Effector memory CD4-positive, alpha-beta T cell (primary cell): ENCODE results near the gene MUC5AC.
"Not testable (repeated sequence)": the region's sequence is repeated elsewhere in the genome, so short reads cannot be mapped to it uniquely, and the experiment has no call there.

Source experiments
- DNase-seq, 3 donors: peaks; one replicate each; pipeline ENCODE4 v3.0.0-alpha.2; 2020
- H3K27ac ChIP-seq: 2 replicates; pipeline ENCODE4 v1.7.0; 2013; ENCODE audit warnings: mild to moderate bottlenecking, low read length, moderate library complexity; ENCODE audit not compliant: insufficient read depth, poor library complexity, severe bottlenecking
- H3K27me3 ChIP-seq: replicated peaks from 2 replicates; pipeline ENCODE4 v1.7.0; 2013; ENCODE audit warnings: mild to moderate bottlenecking, low read length; ENCODE audit not compliant: insufficient read depth, control insufficient read depth, poor library complexity, severe bottlenecking
- H3K36me3 ChIP-seq: 2 replicates; pipeline ENCODE4 v1.7.0; 2013; ENCODE audit warnings: mild to moderate bottlenecking, low read length, moderate library complexity; ENCODE audit not compliant: control insufficient read depth, insufficient read depth
- H3K4me1 ChIP-seq: 2 replicates; pipeline ENCODE4 v1.7.0; 2013; ENCODE audit warnings: low read length, mild to moderate bottlenecking; ENCODE audit not compliant: control insufficient read depth, insufficient read depth, poor library complexity, severe bottlenecking
- H3K4me3 ChIP-seq: 2 replicates; pipeline ENCODE4 v1.7.0; 2013; ENCODE audit warnings: low read length, low read depth, mild to moderate bottlenecking; ENCODE audit not compliant: insufficient read depth, poor library complexity, severe bottlenecking
- H3K9me3 ChIP-seq: 2 replicates; pipeline ENCODE4 v1.7.0; 2013; ENCODE audit warnings: mild to moderate bottlenecking, low read length, moderate library complexity; ENCODE audit not compliant: control insufficient read depth

Gene MUC5AC

DNA sequence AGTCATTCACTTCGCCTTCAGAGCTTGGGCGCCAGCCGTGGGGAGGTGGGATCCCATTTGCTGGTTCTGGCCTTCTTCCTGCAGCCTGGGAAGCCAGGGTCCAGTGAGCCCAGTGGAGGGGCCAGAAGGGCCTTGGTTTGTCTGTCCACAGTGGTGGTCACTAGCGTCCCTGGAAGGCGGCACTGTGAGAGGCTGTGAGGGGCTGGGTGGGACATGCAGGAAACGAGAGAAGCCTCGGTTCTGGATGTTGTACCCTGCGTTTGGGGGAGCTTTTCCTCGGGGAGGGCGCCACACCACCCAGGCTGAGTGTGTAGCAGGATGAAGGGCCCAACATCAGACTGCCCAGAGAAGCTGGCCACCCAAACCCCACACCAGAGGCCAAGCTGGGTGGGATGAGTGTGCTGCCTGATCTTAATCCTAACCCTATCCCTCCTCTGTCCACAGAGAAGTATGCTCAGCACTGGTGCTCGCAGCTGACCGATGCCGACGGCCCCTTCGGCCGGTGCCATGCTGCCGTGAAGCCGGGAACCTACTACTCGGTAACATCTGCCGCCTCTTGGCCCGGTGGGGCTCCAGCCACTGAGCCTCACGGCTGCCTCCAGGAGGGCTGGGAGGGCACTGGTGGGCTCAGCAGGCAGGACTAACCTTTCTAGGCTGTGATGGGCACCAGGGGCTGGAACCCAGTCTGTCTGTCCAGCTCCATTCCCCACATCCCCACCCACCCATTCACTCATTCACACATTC is 14.4 kb downstream of the MUC5AC start:
- H3K9me3 ChIP-seq = no peaks in the 10 kb centered on the region
- no peaks in the 10 kb centered on the region for H3K27me3 ChIP-seq
- DNase-seq = no peak
- H3K27ac ChIP-seq = no peak overlapping the region
- no peak overlapping the region for H3K4me3 ChIP-seq
- no peaks in the 10 kb centered on the region for H3K36me3 ChIP-seq
- no peaks in the 10 kb centered on the region for H3K4me1 ChIP-seq

DNA sequence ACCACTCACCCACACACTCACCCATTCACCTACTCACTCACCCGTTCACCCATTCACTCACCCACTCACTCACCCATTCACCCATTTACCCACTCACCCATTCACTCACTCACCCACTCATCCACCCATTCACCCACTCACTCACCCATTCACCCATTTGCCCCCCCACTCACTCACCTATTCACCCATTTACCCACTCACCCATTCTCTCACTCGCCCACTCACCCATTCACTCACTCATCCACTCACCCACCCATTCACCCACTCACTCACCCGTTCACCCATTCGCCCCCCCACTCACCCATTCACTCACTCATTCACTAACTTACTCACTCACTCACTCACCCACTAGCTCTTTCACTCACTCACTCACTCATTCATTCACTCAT is 15.0 kb downstream of the MUC5AC start:
- Histone ChIP-seq H3K36me3 (no peaks in the 10 kb centered on the region), H3K9me3 (no peaks in the 10 kb centered on the region), H3K27ac (no peak overlapping the region), H3K4me3 (no peak overlapping the region), H3K4me1 (no peaks in the 10 kb centered on the region), H3K27me3 (no peaks in the 10 kb centered on the region)
- no peak for DNase-seq

DNA sequence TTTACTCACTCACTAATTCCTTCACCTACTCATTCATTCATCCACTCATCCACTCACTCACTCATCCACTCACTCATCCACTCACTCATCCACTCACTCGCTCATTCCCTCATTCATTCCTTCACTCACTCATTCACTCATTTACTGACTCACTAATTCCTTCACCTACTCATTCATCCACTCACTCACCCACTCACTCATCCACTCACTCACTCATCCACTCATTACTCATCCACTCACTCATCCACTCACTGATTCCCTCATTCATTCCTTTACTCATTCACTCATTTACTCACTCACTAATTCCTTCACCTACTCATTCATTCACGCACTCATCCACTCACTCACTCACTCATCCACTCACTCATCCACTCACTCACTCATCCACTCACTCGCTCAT is 15.6 kb downstream of the MUC5AC start:
- not testable (repeated sequence) for H3K4me3 ChIP-seq, H3K4me1 ChIP-seq, H3K27me3 ChIP-seq, DNase-seq, H3K27ac ChIP-seq, H3K9me3 ChIP-seq, H3K36me3 ChIP-seq

DNA sequence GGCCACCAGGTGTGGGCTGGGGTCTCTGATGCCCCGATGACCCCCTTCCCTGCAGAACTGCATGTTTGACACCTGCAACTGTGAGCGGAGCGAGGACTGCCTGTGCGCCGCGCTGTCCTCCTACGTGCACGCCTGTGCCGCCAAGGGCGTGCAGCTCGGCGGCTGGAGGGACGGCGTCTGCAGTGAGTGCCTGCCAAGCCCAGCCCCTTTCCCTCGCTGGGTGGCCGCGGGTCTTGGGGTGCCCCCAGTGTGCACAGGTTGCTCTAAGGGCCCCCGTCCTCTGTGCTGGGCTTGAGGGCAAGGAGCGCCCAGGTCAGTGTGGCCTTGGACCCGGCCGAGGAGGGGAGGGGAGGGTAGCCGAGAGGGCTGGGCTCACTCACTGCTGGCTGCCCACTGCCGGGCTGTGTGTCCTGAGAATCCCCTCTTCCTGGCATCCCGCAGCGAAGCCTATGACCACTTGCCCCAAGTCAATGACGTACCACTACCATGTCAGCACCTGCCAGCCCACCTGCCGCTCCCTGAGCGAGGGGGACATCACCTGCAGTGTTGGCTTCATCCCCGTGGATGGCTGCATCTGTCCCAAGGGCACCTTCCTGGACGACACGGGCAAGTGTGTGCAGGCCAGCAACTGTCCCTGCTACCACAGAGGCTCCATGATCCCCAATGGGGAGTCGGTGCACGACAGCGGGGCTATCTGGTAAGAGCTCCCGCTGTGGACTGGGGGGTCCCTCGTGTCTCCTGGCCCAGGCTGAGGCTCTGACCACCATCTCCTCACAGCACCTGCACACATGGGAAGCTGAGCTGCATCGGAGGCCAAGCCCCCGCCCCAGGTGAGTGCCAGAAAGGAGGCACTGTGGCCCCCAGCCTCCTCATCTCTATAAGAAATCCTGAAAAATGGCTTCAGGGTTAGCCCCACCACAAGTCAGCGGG is 17.0 kb downstream of the MUC5AC start:
- no peak overlapping the region for H3K27ac ChIP-seq
- H3K4me3 ChIP-seq = no peak overlapping the region
- no peaks in the 10 kb centered on the region for H3K27me3 ChIP-seq
- H3K9me3 ChIP-seq = no peaks in the 10 kb centered on the region
- no peaks in the 10 kb centered on the region for H3K36me3 ChIP-seq
- no peak for DNase-seq
- no peaks in the 10 kb centered on the region for H3K4me1 ChIP-seq

DNA sequence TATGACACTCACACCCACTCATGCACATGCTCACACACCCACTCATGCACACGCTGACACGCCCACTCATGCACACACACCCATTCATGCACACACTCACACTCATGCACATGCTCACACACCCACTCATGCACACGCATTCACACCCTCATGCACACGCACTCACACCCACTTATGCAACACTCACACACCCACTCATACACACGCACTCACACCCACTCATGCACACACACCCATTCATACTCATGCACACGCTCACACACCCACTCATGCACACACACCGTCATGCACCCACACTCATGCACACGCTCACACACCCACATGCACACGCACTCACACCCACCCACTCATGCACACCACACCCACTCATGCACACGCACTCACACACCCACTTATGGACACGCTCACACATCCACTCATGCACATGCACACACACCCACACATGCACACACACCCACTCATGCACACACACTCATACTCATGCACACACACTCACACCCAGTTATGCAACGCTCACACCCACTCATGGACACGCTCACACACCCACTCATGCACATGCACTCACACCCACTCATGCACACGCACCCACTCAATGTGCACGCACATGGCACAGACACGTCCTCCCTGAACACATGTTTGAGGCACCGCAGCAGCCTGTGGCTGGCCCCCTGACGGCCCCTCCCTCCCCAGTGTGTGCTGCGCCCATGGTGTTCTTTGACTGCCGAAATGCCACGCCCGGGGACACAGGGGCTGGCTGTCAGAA is 17.9 kb downstream of the MUC5AC start:
- no peak for DNase-seq
- no peaks in the 10 kb centered on the region for H3K9me3 ChIP-seq
- H3K4me1 ChIP-seq = no peaks in the 10 kb centered on the region
- no peaks in the 10 kb centered on the region for H3K27me3 ChIP-seq
- no peaks in the 10 kb centered on the region for H3K36me3 ChIP-seq
- H3K27ac ChIP-seq = no peak overlapping the region
- H3K4me3 ChIP-seq = no peak overlapping the region

DNA sequence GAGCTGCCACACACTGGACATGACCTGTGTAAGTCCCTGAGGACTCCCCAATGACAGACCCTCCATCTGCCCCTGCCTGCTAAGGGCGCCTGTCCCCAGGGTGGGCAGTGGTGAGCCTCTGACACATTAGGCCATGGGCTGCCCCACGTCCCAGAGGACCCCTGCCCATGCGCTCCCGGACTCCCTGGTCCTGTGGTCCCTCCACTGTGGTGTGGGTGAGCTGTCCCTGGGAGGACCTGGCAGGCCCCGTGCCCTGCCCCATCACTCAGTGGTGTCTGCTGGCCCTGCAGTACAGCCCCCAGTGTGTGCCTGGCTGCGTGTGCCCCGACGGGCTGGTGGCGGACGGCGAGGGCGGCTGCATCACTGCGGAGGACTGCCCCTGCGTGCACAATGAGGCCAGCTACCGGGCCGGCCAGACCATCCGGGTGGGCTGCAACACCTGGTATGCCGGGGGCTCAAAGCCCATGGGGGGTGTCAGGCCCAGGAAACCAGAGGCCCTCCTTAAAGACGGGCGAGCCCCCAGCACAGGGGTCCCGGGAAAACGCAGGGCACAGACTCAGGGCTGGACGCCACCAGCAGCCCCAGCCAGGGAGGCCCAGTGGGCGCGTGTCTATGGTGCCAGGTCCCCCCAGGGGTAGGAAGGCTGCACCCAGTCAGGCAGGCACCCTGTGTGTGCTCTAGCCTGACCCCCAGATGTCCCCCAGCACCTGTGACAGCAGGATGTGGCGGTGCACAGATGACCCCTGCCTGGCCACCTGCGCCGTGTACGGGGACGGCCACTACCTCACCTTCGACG is 18.7 kb downstream of the MUC5AC start:
- Histone ChIP-seq H3K36me3 (no peaks in the 10 kb centered on the region), H3K27ac (no peak overlapping the region), H3K4me1 (no peaks in the 10 kb centered on the region), H3K9me3 (no peaks in the 10 kb centered on the region), H3K27me3 (no peaks in the 10 kb centered on the region), H3K4me3 (no peak overlapping the region)
- DNase-seq = no peak

DNA sequence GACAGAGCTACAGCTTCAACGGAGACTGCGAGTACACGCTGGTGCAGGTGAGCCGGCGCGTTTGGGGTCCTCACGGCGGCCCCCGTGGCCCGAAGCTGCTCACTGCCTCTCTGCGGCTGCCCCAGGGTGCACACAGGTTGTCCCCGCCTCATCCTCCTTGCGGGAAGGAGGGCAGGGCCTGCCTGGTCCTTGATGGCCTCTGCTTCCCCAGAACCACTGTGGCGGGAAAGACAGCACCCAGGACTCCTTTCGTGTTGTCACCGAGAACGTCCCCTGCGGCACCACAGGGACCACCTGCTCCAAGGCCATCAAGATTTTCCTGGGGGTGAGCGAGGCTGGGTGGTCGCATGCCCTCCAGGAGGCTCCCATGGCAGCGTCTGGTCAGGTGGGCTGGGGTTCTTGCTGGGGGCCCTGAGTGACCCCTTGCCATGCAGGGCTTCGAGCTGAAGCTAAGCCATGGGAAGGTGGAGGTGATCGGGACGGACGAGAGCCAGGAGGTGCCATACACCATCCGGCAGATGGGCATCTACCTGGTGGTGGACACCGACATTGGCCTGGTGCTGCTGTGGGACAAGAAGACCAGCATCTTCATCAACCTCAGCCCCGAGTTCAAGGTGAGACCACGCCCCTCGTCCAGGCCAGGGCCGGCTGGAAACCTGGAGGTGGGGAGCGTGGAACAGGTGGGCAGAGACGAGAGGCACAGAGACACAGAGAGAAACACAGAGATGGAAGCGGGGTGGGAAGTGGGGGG is 19.4 kb downstream of the MUC5AC start:
- Histone ChIP-seq H3K9me3 (no peaks in the 10 kb centered on the region), H3K4me3 (no peak overlapping the region), H3K27ac (no peak overlapping the region), H3K27me3 (no peaks in the 10 kb centered on the region), H3K4me1 (no peaks in the 10 kb centered on the region), H3K36me3 (no peaks in the 10 kb centered on the region)
- DNase-seq = no peak

DNA sequence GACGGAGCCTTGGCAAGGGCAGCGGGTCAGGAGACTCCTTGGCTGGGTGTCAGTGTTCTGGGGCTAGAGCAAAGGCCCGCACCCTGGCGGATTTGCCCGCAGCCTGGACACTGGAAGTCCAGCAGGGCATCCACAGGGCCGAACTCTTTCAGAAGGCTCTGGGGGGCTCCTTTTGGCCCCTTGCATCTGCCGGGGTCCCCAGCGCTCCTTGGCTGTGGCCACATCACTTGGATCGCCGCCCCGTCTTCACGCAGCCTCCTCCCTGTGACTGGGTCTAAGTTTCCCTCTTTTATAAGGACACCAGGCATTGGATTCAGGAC is 20.0 kb downstream of the MUC5AC start:
- no peaks in the 10 kb centered on the region for H3K9me3 ChIP-seq
- no peak for DNase-seq
- no peaks in the 10 kb centered on the region for H3K36me3 ChIP-seq
- no peaks in the 10 kb centered on the region for H3K27me3 ChIP-seq
- H3K27ac ChIP-seq = no peak overlapping the region
- no peak overlapping the region for H3K4me3 ChIP-seq
- H3K4me1 ChIP-seq = no peaks in the 10 kb centered on the region

DNA sequence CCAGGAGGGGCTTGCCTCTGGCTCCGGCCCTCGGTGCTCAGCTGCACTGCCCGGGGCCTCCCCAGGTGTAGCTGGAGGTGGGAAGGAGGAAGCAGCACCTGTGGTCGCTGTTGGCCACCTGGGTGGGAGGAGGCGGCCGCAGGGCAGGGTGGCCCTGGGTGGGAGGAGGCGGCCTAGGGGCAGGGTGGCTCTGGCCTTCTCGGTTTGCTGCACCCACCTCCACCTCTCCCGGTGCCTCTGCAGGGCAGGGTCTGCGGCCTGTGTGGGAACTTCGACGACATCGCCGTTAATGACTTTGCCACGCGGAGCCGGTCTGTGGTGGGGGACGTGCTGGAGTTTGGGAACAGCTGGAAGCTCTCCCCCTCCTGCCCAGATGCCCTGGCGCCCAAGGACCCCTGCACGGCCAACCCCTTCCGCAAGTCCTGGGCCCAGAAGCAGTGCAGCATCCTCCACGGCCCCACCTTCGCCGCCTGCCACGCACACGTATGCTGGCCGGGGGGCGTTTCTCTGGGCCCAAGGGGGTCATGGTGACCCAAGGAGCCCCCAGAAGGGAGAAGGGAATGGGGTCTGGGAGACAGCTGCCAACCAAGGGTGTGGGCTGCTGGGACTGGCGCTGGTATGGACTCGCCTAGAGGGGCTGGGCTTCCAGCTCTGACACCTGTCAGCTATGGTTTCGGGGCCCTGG is 20.6 kb downstream of the MUC5AC start:
- Histone ChIP-seq H3K36me3 (no peaks in the 10 kb centered on the region), H3K4me3 (no peak overlapping the region), H3K9me3 (no peaks in the 10 kb centered on the region), H3K27me3 (no peaks in the 10 kb centered on the region), H3K27ac (no peak overlapping the region), H3K4me1 (no peaks in the 10 kb centered on the region)
- DNase-seq = no peak
